HepG2 (cell line): ENCODE data around the gene THADA. TPM values are rescaled to one million over a fixed set of nuclear protein-coding genes. Genes with fewer than 3 reads are reported as not detected.

ENCODE experiments used
- AKAP8 ChIP-seq: sonication (generic); formaldehyde crosslinking; IDR thresholded peaks from 2 replicates; pipeline ENCODE4 v1.5.1; 2020; ENCODE audit warnings: mild to moderate bottlenecking, missing genetic modification reagents
- ATAD3A ChIP-seq: sonication (generic); formaldehyde crosslinking; IDR thresholded peaks from 2 replicates; pipeline ENCODE4 v1.4.0; 2020; ENCODE audit warnings: missing genetic modification reagents
- ATF7 ChIP-seq, 2 experiments: fragments of 450-650 bp in 1 of 2; sonication (generic) in 1 of 2; formaldehyde crosslinking in 1 of 2; IDR thresholded peaks; 2 replicates each; pipeline versions ENCODE4 v1.4.0 to v1.6.1; 2016 to 2020; ENCODE audit warnings: antibody characterized with exemption in 1 of 2, mild to moderate bottlenecking in 1 of 2, missing genetic modification reagents in 1 of 2
- DNMT3B ChIP-seq: conservative IDR thresholded peaks from 2 replicates; pipeline ENCODE4 v1.6.1; 2016; ENCODE audit warnings: missing biosample characterization, control low read depth
- ELK4 ChIP-seq: sonication (generic); formaldehyde crosslinking; IDR thresholded peaks from 2 replicates; pipeline ENCODE4 v1.9.0; 2021; ENCODE audit warnings: missing genetic modification reagents, borderline replicate concordance
- HHEX ChIP-seq: IDR thresholded peaks from 2 replicates; pipeline ENCODE4 v1.6.1; 2016; ENCODE audit warnings: control low read depth
- KLF11 ChIP-seq: IDR thresholded peaks from 2 replicates; pipeline ENCODE4 v1.6.1; 2016; ENCODE audit warnings: missing compliant biosample characterization
- POGZ ChIP-seq: sonication (generic); formaldehyde crosslinking; IDR thresholded peaks from 2 replicates; pipeline ENCODE4 v1.4.0; 2020; ENCODE audit warnings: mild to moderate bottlenecking, missing genetic modification reagents
- TRIM24 ChIP-seq: sonication (generic); formaldehyde crosslinking; IDR thresholded peaks from 2 replicates; pipeline ENCODE4 v1.8.0; 2022; ENCODE audit warnings: mild to moderate bottlenecking, missing genetic modification reagents
- ZBTB26 ChIP-seq: IDR thresholded peaks from 2 replicates; pipeline ENCODE4 v1.6.1; 2016; ENCODE audit warnings: missing compliant biosample characterization, missing genetic modification reagents, borderline replicate concordance
- ZMYM4 ChIP-seq: sonication (generic); formaldehyde crosslinking; IDR thresholded peaks from 2 replicates; pipeline ENCODE4 v1.8.1; 2023; ENCODE audit warnings: mild to moderate bottlenecking, missing genetic modification reagents
- ZNF234 ChIP-seq: sonication (generic); formaldehyde crosslinking; conservative IDR thresholded peaks from 2 replicates; pipeline ENCODE4 v1.5.1; 2020; ENCODE audit warnings: mild to moderate bottlenecking, missing genetic modification reagents
- ZNF264 ChIP-seq: sonication (generic); formaldehyde crosslinking; IDR thresholded peaks from 2 replicates; pipeline ENCODE4 v1.4.0; 2020; ENCODE audit warnings: missing genetic modification reagents
- ZNF598 ChIP-seq: sonication (generic); formaldehyde crosslinking; IDR thresholded peaks from 2 replicates; pipeline ENCODE4 v1.5.1; 2020; ENCODE audit warnings: mild to moderate bottlenecking, missing genetic modification reagents, borderline replicate concordance
- ZNF687 ChIP-seq: sonication (generic); formaldehyde crosslinking; IDR thresholded peaks from 2 replicates; pipeline ENCODE4 v1.5.1; 2020; ENCODE audit warnings: mild to moderate bottlenecking, missing genetic modification reagents, moderate library complexity
- ZNF768 ChIP-seq: sonication (generic); formaldehyde crosslinking; IDR thresholded peaks from 2 replicates; pipeline ENCODE4 v1.4.0; 2020; ENCODE audit warnings: missing genetic modification reagents
- ZNF878 ChIP-seq: sonication (generic); formaldehyde crosslinking; IDR thresholded peaks from 2 replicates; pipeline ENCODE4 v1.8.1; 2023; ENCODE audit warnings: mild to moderate bottlenecking, missing genetic modification reagents, moderate library complexity
- polyA plus RNA-seq, 8 experiments: library from polyadenylated mRNA; depleted of rRNA in 3 of 8; stranded (reverse) in 7 of 8; unstranded in 1 of 8; fragments of >200 nt; fragmentation: Illumina TruSeq in 4 of 8; extraction: Trizol in 4 of 8; gene quantifications; 2 replicates each; pipeline versions ENCODE4 v1.2.1 to v1.2.3, GENCODE V29; 2011 to 2016; ENCODE audit warnings: low read depth in 4 of 8, missing spikeins in 1 of 8, mixed read lengths in 1 of 8; ENCODE audit not compliant: insufficient read depth in 1 of 8
- total RNA-seq, 5 experiments: library from RNA; depleted of rRNA; stranded (reverse); fragments of >200 nt; fragmentation: Illumina TruSeq; extraction: Trizol; gene quantifications; 2 replicates each; pipeline ENCODE4 v1.2.3, GENCODE V29; 2016; ENCODE audit warnings: low read depth in 1 of 5
- TF ChIP-seq, protein P1 (sequence below): sonication (generic); formaldehyde crosslinking; IDR thresholded peaks from 2 replicates; pipeline ENCODE4 v1.4.0; 2020; ENCODE audit warnings: missing genetic modification reagents, borderline replicate concordance
- TF ChIP-seq, protein P2 (sequence below): sonication (generic); formaldehyde crosslinking; IDR thresholded peaks from 2 replicates; pipeline ENCODE4 v1.5.0; 2020; ENCODE audit warnings: mild to moderate bottlenecking, low read depth, missing genetic modification reagents, borderline replicate concordance

The THADA gene
- total and polyA plus RNA-seq, 2 of the 13 experiments (the other 11 are each of a cell fraction or from before 2014, with no cell fraction given), result 12.7 to 21.7 TPM

GRCh38 chr2:43341959-43342757, 253.7 kb downstream of the THADA start (continued):
- TF ChIP-seq ATAD3A (CRISPR knock-in tag), result no peak
- no peak for TF ChIP-seq ZNF598 (CRISPR knock-in tag)
- TF ChIP-seq ZMYM4, result peak; percentile 57
- no peak for TF ChIP-seq ZNF234 (CRISPR knock-in tag)
- 0 out of 2 replicates have a peak, but pooled peaks have one; percentile 28 for TF ChIP-seq ZNF687 (CRISPR knock-in tag)
- no peak for TF ChIP-seq HHEX
- TF ChIP-seq, protein P1, sequence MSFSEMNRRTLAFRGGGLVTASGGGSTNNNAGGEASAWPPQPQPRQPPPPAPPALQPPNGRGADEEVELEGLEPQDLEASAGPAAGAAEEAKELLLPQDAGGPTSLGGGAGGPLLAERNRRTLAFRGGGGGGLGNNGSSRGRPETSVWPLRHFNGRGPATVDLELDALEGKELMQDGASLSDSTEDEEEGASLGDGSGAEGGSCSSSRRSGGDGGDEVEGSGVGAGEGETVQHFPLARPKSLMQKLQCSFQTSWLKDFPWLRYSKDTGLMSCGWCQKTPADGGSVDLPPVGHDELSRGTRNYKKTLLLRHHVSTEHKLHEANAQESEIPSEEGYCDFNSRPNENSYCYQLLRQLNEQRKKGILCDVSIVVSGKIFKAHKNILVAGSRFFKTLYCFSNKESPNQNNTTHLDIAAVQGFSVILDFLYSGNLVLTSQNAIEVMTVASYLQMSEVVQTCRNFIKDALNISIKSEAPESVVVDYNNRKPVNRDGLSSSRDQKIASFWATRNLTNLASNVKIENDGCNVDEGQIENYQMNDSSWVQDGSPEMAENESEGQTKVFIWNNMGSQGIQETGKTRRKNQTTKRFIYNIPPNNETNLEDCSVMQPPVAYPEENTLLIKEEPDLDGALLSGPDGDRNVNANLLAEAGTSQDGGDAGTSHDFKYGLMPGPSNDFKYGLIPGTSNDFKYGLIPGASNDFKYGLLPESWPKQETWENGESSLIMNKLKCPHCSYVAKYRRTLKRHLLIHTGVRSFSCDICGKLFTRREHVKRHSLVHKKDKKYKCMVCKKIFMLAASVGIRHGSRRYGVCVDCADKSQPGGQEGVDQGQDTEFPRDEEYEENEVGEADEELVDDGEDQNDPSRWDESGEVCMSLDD (CRISPR knock-in tag), result no peak
- TF ChIP-seq ZNF264, result no peak
- no peak for TF ChIP-seq ZNF768 (CRISPR knock-in tag)
- peak; percentile 18; the same call in 1 of the 2 replicates for TF ChIP-seq POGZ
- TF ChIP-seq ATF7 (IDR thresholded peaks at IDR 0.05), result no peak
- TF ChIP-seq ATF7 (CRISPR knock-in tag; IDR thresholded peaks at IDR 0.05), result no peak
- no peak for TF ChIP-seq AKAP8 (CRISPR knock-in tag)
- no peak for TF ChIP-seq ELK4
- no peak for TF ChIP-seq DNMT3B (CRISPR knock-in tag)
- no peak for TF ChIP-seq ZBTB26 (CRISPR knock-in tag)
- TF ChIP-seq, protein P2, sequence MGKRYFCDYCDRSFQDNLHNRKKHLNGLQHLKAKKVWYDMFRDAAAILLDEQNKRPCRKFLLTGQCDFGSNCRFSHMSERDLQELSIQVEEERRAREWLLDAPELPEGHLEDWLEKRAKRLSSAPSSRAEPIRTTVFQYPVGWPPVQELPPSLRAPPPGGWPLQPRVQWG, result no peak
- TF ChIP-seq KLF11 (CRISPR knock-in tag), result no peak
- TF ChIP-seq TRIM24, result no peak
- TF ChIP-seq ZNF878 (CRISPR knock-in tag), result no peak
